A673 (cell line): ENCODE data around the gene A2M.

ENCODE experiments used
- EZH2 ChIP-seq: fragments of 200-600 bp; sonication (generic); IDR thresholded peaks from 2 replicates; pipeline ENCODE4 v1.6.1; 2017; ENCODE audit warnings: borderline replicate concordance, low read depth, mild to moderate bottlenecking, mixed read lengths, antibody characterized with exemption, low read length; ENCODE audit not compliant: poor library complexity, severe bottlenecking
- TF ChIP-seq, protein P1 (sequence below): fragments of 300-800, 200-600 bp; sonication (generic); conservative IDR thresholded peaks from 2 replicates; pipeline ENCODE4 v1.5.1; 2017; ENCODE audit warnings: low read depth, mild to moderate bottlenecking, antibody characterized with exemption, low read length, moderate library complexity, mixed read lengths

GRCh38 chr12:9143929-9144729 lies 28.4 kb upstream of the A2M start:
- TF ChIP-seq EZH2: no peak
- TF ChIP-seq, protein P1, sequence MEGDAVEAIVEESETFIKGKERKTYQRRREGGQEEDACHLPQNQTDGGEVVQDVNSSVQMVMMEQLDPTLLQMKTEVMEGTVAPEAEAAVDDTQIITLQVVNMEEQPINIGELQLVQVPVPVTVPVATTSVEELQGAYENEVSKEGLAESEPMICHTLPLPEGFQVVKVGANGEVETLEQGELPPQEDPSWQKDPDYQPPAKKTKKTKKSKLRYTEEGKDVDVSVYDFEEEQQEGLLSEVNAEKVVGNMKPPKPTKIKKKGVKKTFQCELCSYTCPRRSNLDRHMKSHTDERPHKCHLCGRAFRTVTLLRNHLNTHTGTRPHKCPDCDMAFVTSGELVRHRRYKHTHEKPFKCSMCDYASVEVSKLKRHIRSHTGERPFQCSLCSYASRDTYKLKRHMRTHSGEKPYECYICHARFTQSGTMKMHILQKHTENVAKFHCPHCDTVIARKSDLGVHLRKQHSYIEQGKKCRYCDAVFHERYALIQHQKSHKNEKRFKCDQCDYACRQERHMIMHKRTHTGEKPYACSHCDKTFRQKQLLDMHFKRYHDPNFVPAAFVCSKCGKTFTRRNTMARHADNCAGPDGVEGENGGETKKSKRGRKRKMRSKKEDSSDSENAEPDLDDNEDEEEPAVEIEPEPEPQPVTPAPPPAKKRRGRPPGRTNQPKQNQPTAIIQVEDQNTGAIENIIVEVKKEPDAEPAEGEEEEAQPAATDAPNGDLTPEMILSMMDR: no peak
